Lower leg skin (tissue), 3 donors: ENCODE data around the gene TRPC4AP.

Experiments
- CTCF ChIP-seq, 3 donors: fragments of 450-650 bp; IDR thresholded peaks; one replicate each; pipeline ENCODE4 v1.5.1; 2016; ENCODE audit warnings: antibody characterized with exemption in 3 of 3, mild to moderate bottlenecking in 3 of 3, moderate library complexity in 2 of 3
- POLR2A ChIP-seq, 2 donors: fragments of 450-650 bp; IDR thresholded peaks; one replicate each; pipeline ENCODE4 v1.6.1; 2016 to 2017; ENCODE audit warnings: antibody characterized with exemption in 2 of 2, mild to moderate bottlenecking in 1 of 2, moderate library complexity in 1 of 2

GRCh38 chr20:35008411-35009342 lies 83.9 kb downstream of the TRPC4AP start:
- TF ChIP-seq CTCF (IDR thresholded peaks at IDR 0.05) (no peak), POLR2A (IDR thresholded peaks at IDR 0.05) (no peak)
